Uterus (tissue), 2 donors: ENCODE measurements around the gene SLC2A13.

Experiments used
- CTCF ChIP-seq, 4 experiments: fragments of 200-600 bp in 2 of 4; fragments of 450-650 bp in 2 of 4; sonication (generic) in 2 of 4; IDR thresholded peaks; one replicate each; pipeline ENCODE4 v1.5.1; 2016 to 2019; ENCODE audit warnings: antibody characterized with exemption in 4 of 4, mild to moderate bottlenecking in 2 of 4, moderate library complexity in 1 of 4
- POLR2A ChIP-seq, 2 donors: fragments of 450-650 bp; IDR thresholded peaks; one replicate each; pipeline ENCODE4 v1.6.1; 2016; ENCODE audit warnings: antibody characterized with exemption in 2 of 2, mild to moderate bottlenecking in 1 of 2, moderate library complexity in 1 of 2

GRCh38 chr12:40075458-40075857 is 30.4 kb downstream of the SLC2A13 start:
- TF ChIP-seq CTCF (IDR thresholded peaks at IDR 0.05) = no peak
- no peak for TF ChIP-seq POLR2A (IDR thresholded peaks at IDR 0.05)
